Cardiac muscle cell (in vitro differentiated cells and primary cell): ENCODE measurements around the gene ATP5MG. TPM values are rescaled to one million over a fixed set of nuclear protein-coding genes. Genes with fewer than 3 reads are reported as not detected.

Experiments used
- DNase-seq, 2 donors: peaks; one replicate each; pipeline versions ENCODE4 v3.0.0 to v3.0.0-alpha.2; 2010 to 2017; ENCODE audit warnings: low read depth in 1 of 2, low spot score in 1 of 2
- H3K27ac ChIP-seq: fragments of 200-600 bp; sonication (generic); 2 replicates; pipeline ENCODE4 v1.5.1; 2016
- H3K27me3 ChIP-seq: fragments of 200-600 bp; sonication (generic); 2 replicates; pipeline ENCODE4 v1.6.0; 2016; ENCODE audit warnings: control low read depth
- H3K36me3 ChIP-seq: fragments of 200-600 bp; sonication (generic); 2 replicates; pipeline ENCODE4 v1.5.1; 2016; ENCODE audit warnings: control low read depth
- H3K4me1 ChIP-seq: fragments of 200-600 bp; sonication (generic); 2 replicates; pipeline ENCODE4 v1.8.1; 2017; ENCODE audit warnings: low read depth, mild to moderate bottlenecking, mixed run types
- H3K4me3 ChIP-seq: fragments of 200-600 bp; sonication (generic); 2 replicates; pipeline ENCODE4 v1.5.1; 2016; ENCODE audit warnings: mild to moderate bottlenecking
- H3K9me3 ChIP-seq: fragments of 200-600 bp; sonication (generic); 2 replicates; pipeline ENCODE4 v1.5.1; 2017; ENCODE audit warnings: low read depth, mild to moderate bottlenecking, control low read depth
- CTCF ChIP-seq: IDR thresholded peaks from 2 replicates; pipeline ENCODE4 v1.5.1; 2012; ENCODE audit warnings: low read depth, mild to moderate bottlenecking, low read length
- polyA plus RNA-seq: library from polyadenylated mRNA; unstranded; fragments of >200 nt; fragmentation: Nextera tagmentation; extraction: Ambion mirVana; gene quantifications from 2 replicates; pipeline ENCODE4 v1.2.1, GENCODE V29; 2016
- total RNA-seq: library from RNA; depleted of rRNA; stranded (reverse); fragments of >200 nt; gene quantifications from 2 replicates; pipeline ENCODE4 v1.2.3, GENCODE V29; 2016

Gene ATP5MG, protein sequence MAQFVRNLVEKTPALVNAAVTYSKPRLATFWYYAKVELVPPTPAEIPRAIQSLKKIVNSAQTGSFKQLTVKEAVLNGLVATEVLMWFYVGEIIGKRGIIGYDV
- total RNA-seq (65.3 and 90.5 TPM in 2 replicates), polyA plus RNA-seq (734 and 884 TPM in 2 replicates)

- Histone ChIP-seq H3K27me3 (no peaks in the 10 kb centered on the region), H3K4me1 (peaks cover 7% of the 10 kb centered on the region), H3K27ac (peak within 1 kb of the TSS; percentile 94), H3K36me3 (peaks cover 5% of the 10 kb centered on the region), H3K9me3 (no peaks in the 10 kb centered on the region), H3K4me3 (peak within 1 kb of the TSS; percentile 94)
- no peak for TF ChIP-seq CTCF
- peak; percentile 94 to 95 for DNase-seq
Measured at GRCh38 chr11:118401151-118401879, at the start of gene ATP5MG. ATP5MG (plus strand) TSS chr11:118401606; CDS start chr11:118401666, 60 bp downstream.

DNA sequence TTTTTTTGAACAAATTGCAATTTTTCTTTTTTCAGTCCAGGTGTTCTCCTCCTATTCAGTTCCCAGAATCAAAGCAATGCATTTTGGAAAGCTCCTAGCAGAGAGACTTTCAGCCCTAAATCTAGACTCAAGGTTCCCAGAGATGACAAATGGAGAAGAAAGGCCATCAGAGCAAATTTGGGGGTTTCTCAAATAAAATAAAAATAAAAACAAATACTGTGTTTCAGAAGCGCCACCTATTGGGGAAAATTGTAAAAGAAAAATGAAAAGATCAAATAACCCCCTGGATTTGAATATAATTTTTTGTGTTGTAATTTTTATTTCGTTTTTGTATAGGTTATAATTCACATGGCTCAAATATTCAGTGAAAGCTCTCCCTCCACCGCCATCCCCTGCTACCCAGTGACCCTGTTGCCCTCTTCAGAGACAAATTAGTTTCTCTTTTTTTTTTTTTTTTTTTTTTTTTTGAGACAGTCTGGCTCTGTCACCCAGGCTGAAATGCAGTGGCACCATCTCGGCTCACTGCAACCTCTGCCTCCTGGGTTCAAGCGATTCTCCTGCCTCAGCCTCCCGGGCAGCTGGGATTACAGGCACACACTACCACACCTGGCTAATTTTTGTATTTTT is 48.2 kb upstream of the ATP5MG start:
- H3K27ac ChIP-seq, result no peak overlapping the region
- H3K36me3 ChIP-seq, result no peaks in the 10 kb centered on the region
- H3K9me3 ChIP-seq, result no peaks in the 10 kb centered on the region
- H3K4me3 ChIP-seq, result no peak overlapping the region
- TF ChIP-seq CTCF, result peak; percentile 51
- no peaks in the 10 kb centered on the region for H3K4me1 ChIP-seq
- peak; percentile 10 to 43 for DNase-seq
- H3K27me3 ChIP-seq, result peaks cover 65% of the 10 kb centered on the region

DNA sequence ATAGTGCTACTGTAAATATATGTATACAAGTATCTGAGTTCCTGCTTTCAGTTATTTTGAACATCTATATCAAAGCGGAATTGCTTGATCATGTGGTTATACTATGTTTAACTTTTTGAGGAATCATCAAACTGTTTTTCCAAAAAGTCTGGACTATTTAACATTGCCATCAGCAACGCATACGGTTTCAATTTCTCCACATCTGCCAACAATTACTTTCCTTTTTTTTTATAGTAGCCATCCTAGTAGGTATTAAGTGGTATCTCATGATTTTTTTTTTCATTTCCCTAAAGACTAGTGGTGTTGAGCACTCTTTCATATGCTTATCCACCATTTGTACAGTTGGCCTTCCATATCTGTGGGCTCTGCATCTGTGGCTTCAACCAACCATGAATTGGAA is 43.3 kb upstream of the ATP5MG start:
- Histone ChIP-seq H3K9me3 (no peaks in the 10 kb centered on the region), H3K4me1 (no peaks in the 10 kb centered on the region), H3K27me3 (peaks cover 25% of the 10 kb centered on the region), H3K27ac (no peak overlapping the region), H3K4me3 (no peak overlapping the region), H3K36me3 (no peaks in the 10 kb centered on the region)
- no peak for DNase-seq
- TF ChIP-seq CTCF, result no peak

DNA sequence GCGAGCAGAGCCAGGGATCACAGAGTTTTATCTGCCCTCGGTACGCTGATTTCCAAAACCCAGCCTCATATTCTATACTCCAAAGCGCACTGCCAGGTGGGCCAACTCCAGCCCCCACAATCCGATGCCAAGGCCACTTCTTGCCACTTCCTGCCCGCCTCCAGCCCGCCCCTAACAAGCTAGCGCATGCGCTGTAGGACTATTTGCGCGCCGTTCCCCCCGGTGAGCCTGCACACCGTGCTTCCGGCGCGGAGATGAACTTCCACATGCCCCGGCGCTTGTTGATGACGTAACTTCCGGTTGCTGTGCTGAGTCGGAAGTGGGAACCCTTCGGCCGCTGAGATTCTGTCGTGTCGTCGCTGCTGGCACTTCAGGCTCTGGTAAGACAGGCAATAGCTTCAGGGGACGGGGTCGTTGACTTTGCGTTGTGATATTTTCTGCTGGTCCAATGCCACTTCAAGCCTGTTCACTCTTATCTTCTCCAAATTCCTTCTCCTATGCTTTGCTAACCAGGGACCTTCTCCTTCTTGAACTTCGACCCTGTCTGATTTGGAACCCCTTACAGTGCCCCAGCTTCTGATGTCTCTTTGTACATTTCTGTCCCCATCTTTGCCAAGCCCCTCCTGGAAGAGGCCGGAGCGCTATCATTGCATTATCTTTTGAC is 42.0 kb upstream of the ATP5MG start, which contains the start of gene UBE4A:
TSS of gene UBE4A (plus strand) at position 306 of the 664 bp plus-strand sequence. CDS start 5,481 bp downstream, outside the sequence.
- TF ChIP-seq CTCF, result no peak
- DNase-seq, result peak; percentile 96 to 97
- Histone ChIP-seq H3K27me3 (peaks cover 25% of the 10 kb centered on the region), H3K9me3 (no peaks in the 10 kb centered on the region), H3K4me1 (no peaks in the 10 kb centered on the region), H3K36me3 (no peaks in the 10 kb centered on the region), H3K4me3 (peak within 1 kb of the TSS; percentile 82), H3K27ac (peak within 1 kb of the TSS; percentile 46)

DNA sequence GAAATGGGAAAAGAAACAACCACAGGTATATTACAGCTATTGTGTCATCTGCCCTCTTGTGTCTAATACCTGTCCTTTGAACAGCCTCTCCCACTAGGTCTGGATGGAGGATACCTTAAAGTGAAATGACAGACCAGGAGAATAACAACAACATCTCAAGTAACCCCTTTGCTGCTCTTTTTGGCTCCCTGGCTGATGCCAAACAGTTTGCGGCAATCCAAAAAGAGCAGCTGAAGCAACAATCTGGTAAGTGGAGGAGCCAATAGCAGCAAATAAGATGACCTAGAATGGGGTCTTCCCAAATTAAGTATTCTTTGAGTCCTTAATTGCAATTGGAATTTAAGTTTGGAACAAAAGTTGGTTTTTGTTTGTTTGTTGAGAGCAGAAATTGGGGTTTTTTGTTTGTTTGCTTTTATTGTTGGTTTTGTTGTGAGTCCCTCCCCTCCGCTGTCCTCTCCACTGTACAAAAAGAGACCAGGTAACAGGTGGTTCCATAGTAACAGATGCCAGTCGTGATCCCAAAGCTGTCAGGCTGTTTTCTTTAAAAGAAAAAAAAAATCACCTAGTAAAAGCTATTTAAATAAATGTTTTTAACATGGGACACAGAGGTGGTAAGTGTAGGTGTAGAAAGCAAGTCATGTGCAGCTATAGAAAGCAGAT is 36.3 kb upstream of the ATP5MG start:
- H3K27ac ChIP-seq, result no peak overlapping the region
- no peaks in the 10 kb centered on the region for H3K27me3 ChIP-seq
- no peak for DNase-seq
- no peaks in the 10 kb centered on the region for H3K9me3 ChIP-seq
- H3K4me3 ChIP-seq, result no peak overlapping the region
- H3K36me3 ChIP-seq, result peaks cover 24% of the 10 kb centered on the region
- H3K4me1 ChIP-seq, result no peaks in the 10 kb centered on the region
- no peak for TF ChIP-seq CTCF
